Measurements from ENCODE around the gene ELK3. TPM values are rescaled to one million over a fixed set of nuclear protein-coding genes. Genes with fewer than 3 reads are reported as not detected.

Gene ELK3
- total and polyA plus RNA-seq, 2 of the 8 experiments (the other 6 are each of a cell fraction or from before 2014, with no cell fraction given) = 3.5 to 14.3 TPM

DNA sequence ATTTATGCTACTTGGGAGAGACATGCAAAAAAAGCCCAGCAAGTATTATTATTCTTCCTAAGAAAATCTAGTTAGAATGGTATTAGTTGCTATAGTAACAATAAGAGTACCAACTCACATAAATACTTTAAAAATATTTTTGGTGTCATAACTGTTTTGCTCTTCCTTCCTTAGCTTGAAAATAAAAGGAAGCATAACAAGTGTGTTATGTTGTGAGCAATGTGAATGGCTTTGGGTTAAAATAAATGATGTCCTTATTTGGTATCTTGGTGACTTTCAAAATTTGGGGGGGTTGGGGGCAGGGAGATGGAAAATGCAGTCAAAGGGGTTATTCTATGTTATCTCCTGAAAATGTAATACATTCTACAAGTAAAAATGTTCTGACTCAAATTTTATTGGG lies 91.0 kb downstream of the ELK3 start (continued):
- TF ChIP-seq RXRA (IDR thresholded peaks at IDR 0.05; ENCODE audit: insufficient read depth, low read depth, low read length) = no peak
